Ectodermal cell (in vitro differentiated cells): ENCODE measurements around the gene MED22.

Experiments used
- H3K27ac ChIP-seq: 2 replicates; pipeline ENCODE4 v1.7.0; 2013; ENCODE audit warnings: mild to moderate bottlenecking, low read depth, low read length; ENCODE audit not compliant: insufficient read depth, poor library complexity, severe bottlenecking
- H3K27me3 ChIP-seq: 2 replicates; pipeline ENCODE4 v1.7.0; 2013; ENCODE audit warnings: mild to moderate bottlenecking, low read length; ENCODE audit not compliant: insufficient read depth, control insufficient read depth, poor library complexity, severe bottlenecking
- H3K36me3 ChIP-seq: one replicate; pipeline ENCODE4 v1.7.0; 2013; ENCODE audit warnings: low read length; ENCODE audit not compliant: control insufficient read depth, insufficient read depth
- H3K4me1 ChIP-seq: one replicate; pipeline ENCODE4 v1.7.0; 2013; ENCODE audit warnings: low read length; ENCODE audit not compliant: control insufficient read depth, insufficient read depth
- H3K4me3 ChIP-seq: 2 replicates; pipeline ENCODE4 v1.7.0; 2013; ENCODE audit warnings: low read depth, low read length, control low read depth; ENCODE audit not compliant: insufficient read depth
- H3K9me3 ChIP-seq: 2 replicates; pipeline ENCODE4 v1.7.0; 2013; ENCODE audit warnings: mild to moderate bottlenecking, low read length, moderate library complexity; ENCODE audit not compliant: control insufficient read depth
- WGBS, 2 experiments: methylation state at CpG; one replicate each; pipeline ENCODE4 v1.1.7; 2013; ENCODE audit warnings: missing lambda C conversion rate in 2 of 2; 5-methylcytosine and 5-hydroxymethylcytosine counted together

Gene MED22

GRCh38 chr9:133294257-133294656 lies 53.7 kb downstream of the MED22 start:
- 65 to 72% methylated on average over 1 of the region's 1 CpG for WGBS, 2 experiments
- H3K27me3 ChIP-seq, result no peaks in the 10 kb centered on the region
- no peak overlapping the region for H3K27ac ChIP-seq
- H3K4me3 ChIP-seq, result no peak overlapping the region
- peaks cover 7% of the 10 kb centered on the region for H3K9me3 ChIP-seq
- H3K36me3 ChIP-seq, result no peaks in the 10 kb centered on the region
- no peaks in the 10 kb centered on the region for H3K4me1 ChIP-seq

DNA sequence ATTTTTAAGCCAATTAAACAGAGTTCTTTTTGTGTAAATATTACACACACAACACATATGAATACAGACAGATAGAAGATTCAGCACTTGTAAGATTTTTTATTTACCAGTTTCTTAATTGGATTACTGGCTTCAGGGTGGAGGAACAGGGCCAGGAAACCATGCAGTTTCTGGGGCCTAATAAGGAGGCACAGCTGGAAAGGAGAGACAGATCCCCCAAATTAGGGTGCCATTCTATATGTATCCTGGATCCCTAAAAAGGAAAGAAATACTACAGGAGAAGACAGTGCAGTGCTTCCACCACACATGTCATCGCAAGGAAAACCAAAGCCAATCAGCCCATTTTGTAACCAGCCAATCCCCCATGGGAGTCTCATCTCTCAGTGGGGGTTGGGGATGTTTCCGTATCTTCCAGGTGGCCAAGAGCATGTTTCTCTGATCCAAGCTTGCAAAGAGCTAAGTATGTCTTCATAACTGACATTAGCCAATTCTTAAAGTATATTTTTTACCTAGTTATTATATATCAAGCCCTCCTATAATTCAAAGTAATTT lies 57.1 kb downstream of the MED22 start:
- Histone ChIP-seq H3K27me3 (no peaks in the 10 kb centered on the region), H3K4me1 (no peaks in the 10 kb centered on the region), H3K36me3 (no peaks in the 10 kb centered on the region), H3K27ac (no peak overlapping the region), H3K9me3 (peaks cover 10% of the 10 kb centered on the region), H3K4me3 (no peak overlapping the region)
- 88 to 93% methylated on average over 1 to 2 of the region's 2 CpGs for WGBS, 2 experiments
